Transverse colon (tissue), 4 donors: ENCODE measurements around the gene RECK.

Experiments
- POLR2A ChIP-seq: fragments of 450-650 bp; IDR thresholded peaks from one replicate; pipeline ENCODE4 v1.6.1; 2016; ENCODE audit warnings: antibody characterized with exemption, mild to moderate bottlenecking, moderate library complexity
- POLR2AphosphoS5 ChIP-seq, 3 donors: sonication (generic); formaldehyde crosslinking; IDR thresholded peaks; one replicate each; pipeline ENCODE4 v1.6.1; 2016; ENCODE audit warnings: antibody characterized with exemption in 3 of 3
- TF ChIP-seq, protein P1 (sequence below), 5 experiments: fragments of 200-600 bp in 3 of 5; fragments of 450-650 bp in 2 of 5; sonication (generic) in 3 of 5; IDR thresholded peaks; 1 replicate in 2 of 5; 2 replicates in 3 of 5; pipeline ENCODE4 v1.5.1; 2016 to 2017; ENCODE audit warnings: antibody characterized with exemption in 5 of 5, inconsistent platforms in 3 of 5, mild to moderate bottlenecking in 2 of 5, moderate library complexity in 1 of 5

DNA sequence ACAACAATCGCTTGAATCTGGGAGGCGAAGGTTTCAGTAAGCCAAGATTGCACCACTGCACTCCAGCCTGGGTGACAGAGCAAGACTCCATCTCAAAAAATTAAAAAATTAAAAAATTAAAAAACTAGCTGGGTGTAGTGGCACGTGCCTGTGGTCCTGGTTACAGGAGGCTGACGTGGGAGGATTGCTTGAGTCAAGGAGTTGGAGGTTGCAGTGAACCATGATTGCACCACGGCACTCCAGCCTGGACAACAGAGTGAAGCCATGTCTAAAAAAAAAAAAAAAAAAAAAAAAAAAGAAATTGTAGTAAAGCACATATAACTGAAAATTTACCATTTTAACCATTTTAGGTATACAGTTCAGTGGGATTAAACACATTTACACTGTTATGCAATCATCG lies 119.4 kb downstream of the RECK start:
- TF ChIP-seq, protein P1, sequence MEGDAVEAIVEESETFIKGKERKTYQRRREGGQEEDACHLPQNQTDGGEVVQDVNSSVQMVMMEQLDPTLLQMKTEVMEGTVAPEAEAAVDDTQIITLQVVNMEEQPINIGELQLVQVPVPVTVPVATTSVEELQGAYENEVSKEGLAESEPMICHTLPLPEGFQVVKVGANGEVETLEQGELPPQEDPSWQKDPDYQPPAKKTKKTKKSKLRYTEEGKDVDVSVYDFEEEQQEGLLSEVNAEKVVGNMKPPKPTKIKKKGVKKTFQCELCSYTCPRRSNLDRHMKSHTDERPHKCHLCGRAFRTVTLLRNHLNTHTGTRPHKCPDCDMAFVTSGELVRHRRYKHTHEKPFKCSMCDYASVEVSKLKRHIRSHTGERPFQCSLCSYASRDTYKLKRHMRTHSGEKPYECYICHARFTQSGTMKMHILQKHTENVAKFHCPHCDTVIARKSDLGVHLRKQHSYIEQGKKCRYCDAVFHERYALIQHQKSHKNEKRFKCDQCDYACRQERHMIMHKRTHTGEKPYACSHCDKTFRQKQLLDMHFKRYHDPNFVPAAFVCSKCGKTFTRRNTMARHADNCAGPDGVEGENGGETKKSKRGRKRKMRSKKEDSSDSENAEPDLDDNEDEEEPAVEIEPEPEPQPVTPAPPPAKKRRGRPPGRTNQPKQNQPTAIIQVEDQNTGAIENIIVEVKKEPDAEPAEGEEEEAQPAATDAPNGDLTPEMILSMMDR (IDR thresholded peaks at IDR 0.05), result no peak
- TF ChIP-seq POLR2A (no peak), POLR2AphosphoS5 (IDR thresholded peaks at IDR 0.05) (no peak)
